IPS-18c (cell line): ENCODE measurements around the gene ZFP42.
"Not testable (repeated sequence)": the region's sequence is repeated elsewhere in the genome, so short reads cannot be mapped to it uniquely, and the experiment has no call there.

Source experiments
- H3K4me3 ChIP-seq: 2 replicates; pipeline ENCODE4 v1.7.0; 2013; ENCODE audit warnings: low read depth, mild to moderate bottlenecking, low read length, moderate library complexity; ENCODE audit not compliant: insufficient read depth
- H3K9me3 ChIP-seq: one replicate; pipeline ENCODE4 v1.6.1; 2013; ENCODE audit warnings: mild to moderate bottlenecking, low read length, moderate library complexity; ENCODE audit not compliant: control insufficient read depth, insufficient read depth

Gene ZFP42

GRCh38 chr4:187995322-187996207, at the start of gene ZFP42:
TSS of gene ZFP42 (plus strand) at chr4:187995771. CDS start at chr4:188002808, 7,037 bp downstream.
- peak within 1 kb of the TSS; percentile 66 for H3K4me3 ChIP-seq

DNA sequence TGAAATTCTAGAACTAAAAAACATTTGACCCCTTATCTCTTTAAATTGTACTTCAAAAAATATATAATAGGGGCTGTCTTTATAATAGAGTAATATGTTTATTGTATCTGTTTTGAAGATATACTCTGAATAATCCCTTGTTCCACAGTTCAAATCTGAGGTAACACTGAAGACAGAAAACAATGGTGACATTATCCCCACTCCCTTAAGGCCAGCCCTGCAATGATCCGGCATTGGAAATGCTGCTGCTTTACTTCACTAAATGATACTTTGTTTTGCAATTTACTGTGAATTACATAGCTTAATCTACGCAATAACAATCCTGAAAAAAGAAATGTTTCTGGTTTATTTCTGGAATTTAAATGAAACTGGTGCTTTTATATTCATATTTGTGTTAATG, 34.4 kb upstream of the ZFP42 start:
- Histone ChIP-seq H3K9me3 (no peaks in the 10 kb centered on the region), H3K4me3 (no peak overlapping the region)

More at GRCh38 chr4:187995322-187996207, at the start of gene ZFP42:
- no peaks in the 10 kb centered on the region for H3K9me3 ChIP-seq

DNA sequence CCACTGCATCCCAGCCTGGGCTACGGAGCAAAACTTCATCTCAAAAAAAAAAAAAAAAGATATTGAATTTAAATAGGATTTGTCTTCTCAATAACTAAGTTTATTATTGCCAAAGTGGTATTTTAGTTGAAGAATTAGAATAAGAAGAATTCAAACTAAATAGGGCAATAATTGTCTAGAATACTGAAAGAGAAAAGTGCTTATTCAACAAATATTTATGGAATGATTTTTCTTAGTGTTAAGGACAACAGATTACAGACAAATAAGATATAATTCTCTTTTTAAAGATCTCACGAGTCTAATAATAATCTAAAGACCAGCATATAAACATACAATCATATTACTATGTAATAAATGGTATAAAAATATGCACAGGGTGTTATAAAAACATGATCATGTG, 33.6 kb upstream of the ZFP42 start:
- Histone ChIP-seq H3K4me3 (no peak overlapping the region), H3K9me3 (no peaks in the 10 kb centered on the region)

DNA sequence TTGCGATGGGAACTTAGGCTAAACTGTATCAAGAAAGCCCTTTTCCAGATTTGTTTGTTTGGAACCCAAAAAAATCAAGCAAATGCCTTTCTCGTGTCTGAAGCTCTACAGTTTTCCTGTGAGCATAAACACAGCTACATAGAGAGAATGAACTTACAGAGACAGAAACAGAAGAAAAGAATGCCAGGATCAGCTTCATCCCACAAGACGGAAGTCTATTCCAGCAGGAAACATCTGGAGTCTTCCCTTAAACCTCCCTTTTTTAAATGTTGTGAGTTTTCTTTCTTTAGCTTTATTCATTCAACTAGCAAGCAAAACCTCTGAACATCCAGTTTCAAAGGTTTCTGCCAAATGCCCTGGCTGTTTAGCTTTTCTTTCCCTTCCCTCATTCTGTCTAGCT, 32.6 kb upstream of the ZFP42 start:
- Histone ChIP-seq H3K4me3 (no peak overlapping the region), H3K9me3 (no peaks in the 10 kb centered on the region)

- H3K4me3 ChIP-seq: no peak overlapping the region
Observed at GRCh38 chr4:187965726-187966125, 29.8 kb upstream of the ZFP42 start.

DNA sequence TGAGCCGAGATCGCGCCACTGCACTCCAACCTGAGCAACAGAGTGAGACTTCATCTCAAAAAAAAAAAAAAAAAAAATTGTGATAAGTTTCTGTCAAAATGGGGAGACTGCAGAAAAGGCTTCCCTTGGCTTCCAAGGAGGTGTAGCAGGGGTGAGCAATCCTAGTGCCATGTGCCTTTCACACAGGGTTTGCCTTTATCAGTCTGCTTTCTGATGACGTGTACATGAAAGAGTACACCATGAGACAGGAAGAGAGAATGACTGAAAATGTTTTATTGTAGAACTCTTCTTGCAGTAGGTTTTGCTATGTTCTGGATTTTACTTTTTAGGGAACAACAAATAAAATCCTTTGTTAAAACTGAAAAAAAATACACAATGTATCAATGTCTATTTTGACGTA, 23.4 kb upstream of the ZFP42 start:
- H3K4me3 ChIP-seq: no peak overlapping the region
- peaks cover 2% of the 10 kb centered on the region for H3K9me3 ChIP-seq

More at GRCh38 chr4:187965726-187966125, 29.8 kb upstream of the ZFP42 start:
- H3K9me3 ChIP-seq: no peaks in the 10 kb centered on the region

GRCh38 chr4:187983746-187984145, 11.8 kb upstream of the ZFP42 start:
- Histone ChIP-seq H3K9me3 (no peaks in the 10 kb centered on the region), H3K4me3 (no peak overlapping the region)

DNA sequence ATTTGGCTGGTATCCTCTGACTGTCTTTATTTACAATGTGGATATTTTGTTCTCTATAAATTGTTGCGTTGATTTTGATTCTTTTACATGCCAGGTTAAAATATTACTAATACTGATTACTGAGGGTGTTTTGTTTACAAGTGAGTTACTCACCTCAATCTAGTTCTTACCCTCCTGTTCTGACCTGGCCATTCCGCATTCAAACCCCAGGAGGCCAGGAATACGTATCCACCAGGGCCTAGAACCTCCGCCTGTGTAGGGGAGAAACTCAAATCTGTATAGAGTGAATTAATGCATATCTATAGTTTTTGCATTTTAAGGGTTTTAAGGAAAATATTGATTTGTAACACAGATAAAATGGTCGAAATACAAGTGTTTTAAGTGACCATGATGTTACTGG, 2.6 kb upstream of the ZFP42 start:
- Histone ChIP-seq H3K9me3 (no peaks in the 10 kb centered on the region), H3K4me3 (no peak overlapping the region)

- Histone ChIP-seq H3K9me3 (no peaks in the 10 kb centered on the region), H3K4me3 (no peak overlapping the region)
Observed at GRCh38 chr4:187993827-187994226, 1.7 kb upstream of the ZFP42 start.

DNA sequence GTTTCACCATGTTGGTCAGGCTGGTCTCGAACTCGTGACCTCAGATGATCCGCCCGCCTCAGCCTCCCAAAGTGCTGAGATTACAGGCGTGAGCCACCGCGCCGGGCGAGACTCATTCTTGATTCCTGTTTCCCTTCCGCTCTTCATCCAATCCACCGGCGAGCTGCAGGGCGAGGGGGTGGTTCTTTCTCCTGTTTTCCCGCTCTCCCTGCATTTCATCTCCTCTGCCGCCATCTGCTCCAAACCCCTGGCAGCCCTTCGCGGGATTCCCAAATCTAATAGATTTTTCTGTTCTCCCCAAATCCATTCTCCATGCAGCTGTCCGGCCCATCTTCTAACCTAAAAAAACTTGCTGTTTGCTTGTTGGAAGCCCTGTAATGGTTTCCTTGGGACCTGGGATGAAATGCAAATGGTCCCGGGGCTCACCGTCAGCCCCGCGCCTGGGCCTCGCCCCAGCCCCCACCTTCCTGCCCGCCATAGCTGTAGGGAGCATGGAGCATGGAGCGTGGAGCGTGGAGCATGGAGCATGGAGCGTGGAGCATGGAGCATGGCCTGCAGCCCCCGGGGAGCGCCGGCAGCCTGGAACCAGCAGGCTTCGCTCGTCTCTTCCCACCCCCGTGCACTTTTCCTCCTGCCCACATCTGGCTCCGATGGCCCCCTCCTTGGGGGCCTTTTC, 1.1 kb downstream of the ZFP42 start:
- H3K9me3 ChIP-seq: no peaks in the 10 kb centered on the region
- H3K4me3 ChIP-seq: peak overlapping the region; percentile 63

- not testable (repeated sequence) for H3K9me3 ChIP-seq
- H3K4me3 ChIP-seq: peak overlapping the region; percentile 45; the same call in 1 of the 2 replicates
Observed at GRCh38 chr4:187997991-187998390, 2.4 kb downstream of the ZFP42 start.

DNA sequence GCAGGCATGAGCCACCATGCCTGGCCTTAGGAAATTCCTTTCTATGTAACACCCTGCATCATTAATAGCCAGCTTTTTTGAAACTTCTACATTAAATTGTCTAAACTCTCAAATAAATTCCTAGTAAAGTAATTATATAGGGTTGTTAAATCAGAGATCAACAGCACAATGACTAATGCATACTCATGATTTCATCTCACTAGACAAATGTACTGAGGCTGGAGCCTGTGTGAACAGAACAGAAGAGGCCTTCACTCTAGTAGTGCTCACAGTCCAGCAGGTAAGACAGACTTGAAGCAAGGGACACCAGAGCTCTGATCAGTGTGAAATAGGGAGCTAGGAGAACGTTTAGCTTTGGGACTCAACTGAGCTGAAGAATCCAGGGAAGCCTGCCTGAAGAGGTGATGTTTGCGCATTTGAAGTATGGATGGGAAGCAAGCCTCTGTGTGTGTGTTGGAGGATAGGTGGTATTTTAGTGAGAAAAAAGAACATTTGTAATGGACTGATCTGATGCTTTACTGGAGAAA, 3.9 kb downstream of the ZFP42 start:
- peak overlapping the region; percentile 9; the same call in 1 of the 2 replicates for H3K4me3 ChIP-seq
- H3K9me3 ChIP-seq: no peaks in the 10 kb centered on the region

- H3K4me3 ChIP-seq: no peak overlapping the region
- H3K9me3 ChIP-seq: no peaks in the 10 kb centered on the region
Observed at GRCh38 chr4:188002323-188002722, 6.8 kb downstream of the ZFP42 start.

- Histone ChIP-seq H3K9me3 (no peaks in the 10 kb centered on the region), H3K4me3 (no peak overlapping the region)
Observed at GRCh38 chr4:188002751-188003150, 7.2 kb downstream of the ZFP42 start.

- no peak overlapping the region for H3K4me3 ChIP-seq
- no peaks in the 10 kb centered on the region for H3K9me3 ChIP-seq
Observed at GRCh38 chr4:188005561-188005960, 10.0 kb downstream of the ZFP42 start.

DNA sequence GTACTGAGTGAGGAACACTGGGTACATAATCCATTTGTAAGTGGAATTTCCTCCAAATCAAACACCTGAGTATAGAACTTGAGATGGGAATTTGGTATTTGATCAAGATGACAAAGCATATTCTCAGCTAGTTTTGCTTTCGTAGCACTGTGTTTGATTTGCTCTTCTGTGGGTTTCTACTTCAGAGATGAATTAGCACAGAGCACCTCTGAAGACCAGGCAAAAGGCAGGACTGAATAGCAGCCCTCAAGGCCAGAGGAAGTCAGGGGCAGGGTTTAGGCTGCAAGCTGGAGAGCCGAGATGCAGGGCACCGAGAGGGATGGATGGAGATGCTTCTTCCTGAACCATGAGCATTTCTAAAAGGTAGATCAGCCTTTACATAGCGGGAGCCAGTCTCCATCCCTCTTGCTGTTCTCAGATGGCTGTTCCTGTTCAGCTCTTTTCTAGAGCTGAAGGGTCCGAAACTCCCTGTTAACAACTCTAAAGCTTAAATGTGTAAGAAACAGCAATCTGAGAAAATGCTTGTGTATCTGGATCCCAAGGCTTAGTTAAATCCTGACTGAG, 10.8 kb downstream of the ZFP42 start:
- no peaks in the 10 kb centered on the region for H3K9me3 ChIP-seq
- no peak overlapping the region for H3K4me3 ChIP-seq

DNA sequence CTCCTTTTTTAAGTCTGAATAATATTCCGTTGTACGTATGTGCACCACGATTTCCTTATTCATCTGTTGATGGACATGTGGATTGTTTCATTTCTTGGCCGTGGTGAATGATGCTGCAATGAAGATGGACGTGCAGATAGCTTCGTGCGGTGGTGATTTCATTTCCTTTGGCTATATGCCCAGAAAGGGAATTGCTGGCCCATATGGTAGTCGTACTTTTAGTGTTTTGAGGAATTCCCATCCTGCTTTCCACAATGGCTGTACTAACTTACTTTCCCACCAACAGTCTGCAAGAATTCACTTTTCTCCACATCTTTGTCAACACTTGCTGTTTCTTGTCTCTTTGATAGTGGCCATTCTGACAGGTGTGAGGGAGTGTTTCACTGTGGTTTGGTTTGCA, 12.8 kb downstream of the ZFP42 start:
- Histone ChIP-seq H3K4me3 (no peak overlapping the region), H3K9me3 (no peaks in the 10 kb centered on the region)
